Stimulated activated CD8-positive, alpha-beta memory T cell treated with anti-CD3 and anti-CD28 coated beads, Interleukin-15, amount 100 ng/mL, for 24 hours (primary cell): ENCODE results near the gene MYLK3.
"Not testable (repeated sequence)": the region's sequence is repeated elsewhere in the genome, so short reads cannot be mapped to it uniquely, and the experiment has no call there.

Experiments used
- DNase-seq: peaks from one replicate; pipeline ENCODE4 v3.0.0-alpha.2; 2020; ENCODE audit warnings: low read depth

Gene MYLK3

DNA sequence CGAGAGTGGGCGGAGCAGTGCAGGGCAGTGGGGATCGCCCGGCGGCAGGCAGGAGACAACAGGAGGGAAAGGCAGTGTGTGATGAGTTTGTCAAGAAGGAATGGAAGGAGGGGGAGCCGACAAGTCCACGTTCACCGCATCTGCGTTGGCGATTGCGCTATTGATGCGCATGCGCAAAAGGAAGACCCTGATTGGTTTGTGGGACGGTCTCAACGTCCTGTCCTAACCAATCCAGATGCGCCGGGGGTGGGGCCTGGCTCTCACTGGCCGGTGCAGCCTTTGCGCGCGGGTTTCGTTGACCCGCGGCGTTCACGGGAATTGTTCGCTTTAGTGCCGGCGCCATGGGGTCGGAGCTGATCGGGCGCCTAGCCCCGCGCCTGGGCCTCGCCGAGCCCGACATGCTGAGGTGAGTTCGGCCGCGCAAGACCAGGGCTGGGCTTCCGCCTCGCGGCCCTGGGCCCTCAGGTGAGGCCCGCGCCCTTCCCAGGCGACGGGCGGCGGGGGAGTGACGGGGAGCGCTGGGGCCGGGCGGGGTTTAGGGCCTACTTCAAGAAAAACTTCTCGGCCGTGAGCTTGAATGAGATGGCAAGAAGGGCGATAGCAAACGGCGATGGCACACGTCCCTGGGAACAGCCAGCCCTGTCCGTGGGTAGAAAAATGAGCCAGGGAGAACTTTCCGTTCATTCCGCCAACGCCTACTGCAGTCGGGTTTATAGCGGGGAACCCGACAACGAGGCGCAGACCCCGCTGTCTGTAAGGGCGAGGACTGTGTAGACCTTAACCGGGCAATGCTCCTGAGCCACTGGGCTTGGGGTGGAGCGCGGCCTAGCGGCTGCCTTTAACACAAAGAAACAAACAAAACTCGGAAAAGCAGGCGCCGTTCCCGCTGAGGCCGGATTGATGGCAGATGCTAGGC lies 58.5 kb downstream of the MYLK3 start, which contains the start of gene ORC6:
Gene ORC6 (plus strand): TSS at position 295 of the 916 bp plus-strand sequence. CDS start 47 bp downstream, at position 342.
- DNase-seq, result peak; percentile 85

GRCh38 chr16:46688654-46689364 lies 59.3 kb downstream of the MYLK3 start, which contains the start of gene VPS35:
Gene VPS35, minus strand, starts transcription at chr16:46689178. Its CDS starts 45 bp downstream, at chr16:46689133.
- peak; percentile 98 for DNase-seq

- DNase-seq, result no peak
Observed at GRCh38 chr16:46688101-46688653, 60.0 kb downstream of the MYLK3 start.

GRCh38 chr16:46687486-46687885 lies 60.7 kb downstream of the MYLK3 start:
- no peak for DNase-seq

- DNase-seq, result no peak
Observed at GRCh38 chr16:46686815-46687473, 61.2 kb downstream of the MYLK3 start.

DNA sequence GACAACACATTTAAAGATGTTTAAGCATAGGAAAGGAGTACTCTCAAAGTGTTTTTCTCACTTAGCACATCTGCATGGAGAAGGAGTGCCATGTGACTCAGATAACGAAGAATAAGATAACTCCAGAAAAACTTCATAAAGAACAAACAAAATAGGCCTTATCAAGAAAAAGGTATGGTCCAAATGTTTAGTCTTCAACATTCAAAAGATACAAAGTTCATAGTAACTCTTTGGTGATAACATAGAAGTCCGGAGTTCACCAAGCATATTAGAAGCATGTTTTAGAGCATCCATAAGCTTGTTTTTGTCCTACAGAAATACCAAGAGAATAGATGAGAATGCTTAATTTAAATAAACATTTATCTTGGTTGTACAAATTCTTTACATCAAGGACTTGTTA lies 66.3 kb downstream of the MYLK3 start:
- not testable (repeated sequence) for DNase-seq

DNA sequence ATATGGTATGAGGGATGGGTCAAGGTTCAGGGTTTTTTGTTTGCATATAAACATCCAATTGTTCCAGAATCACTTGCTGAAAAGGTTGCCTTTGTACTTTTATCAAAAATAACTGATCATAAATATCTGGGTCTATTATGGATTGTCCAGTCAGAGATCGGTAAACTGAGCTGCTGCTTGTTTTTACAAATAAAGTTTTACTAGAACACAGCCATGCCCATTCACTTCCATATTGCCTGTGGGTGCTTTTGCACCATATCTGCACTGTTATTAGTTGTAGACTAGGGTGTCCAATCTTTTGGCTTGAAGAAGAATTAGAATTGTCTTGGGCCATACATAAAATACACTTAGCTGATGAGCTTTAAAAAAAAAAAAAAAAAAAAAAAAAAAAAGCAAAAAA lies 70.2 kb downstream of the MYLK3 start:
- DNase-seq, result not testable (repeated sequence)

GRCh38 chr16:46673320-46674013 lies 74.7 kb downstream of the MYLK3 start:
- no peak for DNase-seq

DNA sequence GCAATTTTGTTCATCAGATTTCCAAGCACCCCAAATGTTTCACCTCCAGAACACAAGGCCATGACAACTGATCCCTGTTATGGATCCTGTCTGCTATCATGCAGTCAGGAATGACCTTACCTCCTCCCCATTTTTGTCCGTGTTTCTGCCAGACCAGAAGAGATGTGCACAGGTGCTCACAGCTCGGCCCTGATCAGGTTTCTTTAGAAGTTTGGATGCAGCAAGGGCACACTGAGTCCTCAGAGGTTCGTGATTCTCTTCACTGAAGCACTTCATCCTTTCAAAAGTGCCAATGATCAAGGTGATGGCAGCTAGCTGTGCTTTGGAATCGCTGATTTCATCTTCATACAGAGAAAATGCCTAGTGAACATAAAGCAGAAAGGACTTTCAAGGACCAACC lies 86.0 kb downstream of the MYLK3 start:
- no peak for DNase-seq

- DNase-seq, result no peak
Observed at GRCh38 chr16:46658925-46659324, 89.2 kb downstream of the MYLK3 start.
